ENCODE measurements around the gene HLA-DMA.
A peak's percentile ranks its signal among the peaks of the same experiment; 100 is the strongest.

The HLA-DMA gene

GRCh38 chr6:32971581-32972352, 18.9 kb upstream of the HLA-DMA start:
- TF ChIP-seq CREB1 (IDR thresholded peaks at IDR 0.05; ENCODE audit: low read depth) (peak; percentile 68), EGR1 (IDR thresholded peaks at IDR 0.05) (peak; percentile 78), YY1 (IDR thresholded peaks at IDR 0.05; ENCODE audit: low read depth) (peak; percentile 94), TEAD4 (IDR thresholded peaks at IDR 0.05) (peak; percentile 77), RAD21 (IDR thresholded peaks at IDR 0.05; ENCODE audit: low read depth) (no peak), TCF12 (IDR thresholded peaks at IDR 0.05; ENCODE audit: low read depth) (0 out of 2 replicates have a peak, but pooled peaks have one; percentile 24), TAF1 (IDR thresholded peaks at IDR 0.05; ENCODE audit: low read depth) (peak; percentile 94; the same call in 1 of the 2 replicates), ZBTB7A (IDR thresholded peaks at IDR 0.05; ENCODE audit: low read depth) (no peak; the same call in 1 of the 2 replicates), REST (IDR thresholded peaks at IDR 0.05; ENCODE audit: low read depth) (no peak), FOXM1 (IDR thresholded peaks at IDR 0.05; ENCODE audit: borderline replicate concordance, low read depth) (no peak; the same call in 1 of the 2 replicates), CEBPB (IDR thresholded peaks at IDR 0.05) (no peak), MAX (IDR thresholded peaks at IDR 0.05) (peak; percentile 93), USF1 (IDR thresholded peaks at IDR 0.05) (0 out of 2 replicates have a peak, but pooled peaks have one; percentile 9), EP300 (IDR thresholded peaks at IDR 0.05; ENCODE audit: borderline replicate concordance) (no peak; the same call in 1 of the 2 replicates), NFIC (IDR thresholded peaks at IDR 0.05) (no peak)

GRCh38 chr6:32971242-32971580, 18.3 kb upstream of the HLA-DMA start:
- TF ChIP-seq MAX (IDR thresholded peaks at IDR 0.05) (no peak), USF1 (IDR thresholded peaks at IDR 0.05) (no peak), TEAD4 (IDR thresholded peaks at IDR 0.05) (no peak), EGR1 (IDR thresholded peaks at IDR 0.05) (no peak), TAF1 (IDR thresholded peaks at IDR 0.05; ENCODE audit: low read depth) (no peak), ZBTB7A (IDR thresholded peaks at IDR 0.05; ENCODE audit: low read depth) (no peak), CREB1 (IDR thresholded peaks at IDR 0.05; ENCODE audit: low read depth) (no peak), NFIC (IDR thresholded peaks at IDR 0.05) (no peak), TCF12 (IDR thresholded peaks at IDR 0.05; ENCODE audit: low read depth) (no peak), CEBPB (IDR thresholded peaks at IDR 0.05) (no peak), YY1 (IDR thresholded peaks at IDR 0.05; ENCODE audit: low read depth) (no peak), REST (IDR thresholded peaks at IDR 0.05; ENCODE audit: low read depth) (no peak), FOXM1 (IDR thresholded peaks at IDR 0.05; ENCODE audit: borderline replicate concordance, low read depth) (no peak), RAD21 (IDR thresholded peaks at IDR 0.05; ENCODE audit: low read depth) (no peak), EP300 (IDR thresholded peaks at IDR 0.05; ENCODE audit: borderline replicate concordance) (no peak)

GRCh38 chr6:32970413-32971241, 17.7 kb upstream of the HLA-DMA start:
- TF ChIP-seq CEBPB (IDR thresholded peaks at IDR 0.05) (no peak), USF1 (IDR thresholded peaks at IDR 0.05) (no peak)

- no peak; the same call in 1 of the 2 replicates for TF ChIP-seq YY1 (IDR thresholded peaks at IDR 0.05; ENCODE audit: low read depth)
- no peak for TF ChIP-seq CREB1 (IDR thresholded peaks at IDR 0.05; ENCODE audit: low read depth)
- no peak for TF ChIP-seq CEBPB (IDR thresholded peaks at IDR 0.05)
- TF ChIP-seq REST (IDR thresholded peaks at IDR 0.05; ENCODE audit: low read depth) = no peak
- no peak for TF ChIP-seq NFIC (IDR thresholded peaks at IDR 0.05)
- TF ChIP-seq RAD21 (IDR thresholded peaks at IDR 0.05; ENCODE audit: low read depth) = no peak
- no peak for TF ChIP-seq TAF1 (IDR thresholded peaks at IDR 0.05; ENCODE audit: low read depth)
- no peak for TF ChIP-seq MAX (IDR thresholded peaks at IDR 0.05)
- peak; percentile 47; the same call in 1 of the 2 replicates for TF ChIP-seq TCF12 (IDR thresholded peaks at IDR 0.05; ENCODE audit: low read depth)
- peak; percentile 28; the same call in 1 of the 2 replicates for TF ChIP-seq ZBTB7A (IDR thresholded peaks at IDR 0.05; ENCODE audit: low read depth)
- no peak for TF ChIP-seq EGR1 (IDR thresholded peaks at IDR 0.05)
- TF ChIP-seq EP300 (IDR thresholded peaks at IDR 0.05; ENCODE audit: borderline replicate concordance) = no peak
These were observed 17.0 kb upstream of the HLA-DMA start for GRCh38 chr6:32969685-32970412.

All from Ishikawa (cell line).